ENCODE measurements around the gene LCORL. TPM values are rescaled to one million over a fixed set of nuclear protein-coding genes. Genes with fewer than 3 reads are reported as not detected.

The LCORL gene
- total RNA-seq, 1 experiment from 2014 or later, result 15.5 TPM

DNA sequence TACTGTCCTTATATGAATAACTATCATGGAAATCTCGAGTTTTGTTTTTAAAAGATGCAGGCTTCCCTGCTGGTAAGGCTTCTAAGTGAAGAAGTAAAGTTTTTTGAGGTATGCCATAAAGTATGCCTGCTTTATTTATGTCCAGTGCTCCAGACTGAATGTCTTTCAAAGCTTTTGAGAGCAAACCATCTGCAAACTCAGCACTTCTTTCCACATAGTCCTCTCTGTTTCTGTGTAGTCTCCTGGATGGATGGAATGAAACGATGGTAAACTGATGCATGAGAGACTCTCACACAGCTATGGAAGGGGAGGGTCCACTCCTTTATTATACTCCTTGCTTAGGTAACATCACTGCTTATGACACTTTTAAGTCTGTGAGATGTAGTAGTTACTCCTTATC is 137.0 kb downstream of the LCORL start:
- H4K91ac ChIP-seq (ENCODE audit: insufficient read length, low read depth, low read length), result no peak overlapping the region
- no peak overlapping the region for H3K4me3 Mint-ChIP-seq
- no peaks in the 10 kb centered on the region for H3K9me3 ChIP-seq (ENCODE audit: control insufficient read depth, low read depth, low read length)
- H3K4me1 ChIP-seq (ENCODE audit: insufficient read depth, low read length), result no peaks in the 10 kb centered on the region; the same call in 1 of the 2 replicates
- no peak overlapping the region for H2AK5ac ChIP-seq (ENCODE audit: insufficient read length, low read length)
- H2BK120ac ChIP-seq (ENCODE audit: low read depth, low read length, poor library complexity, severe bottlenecking), result no peak overlapping the region
- H3K14ac ChIP-seq (ENCODE audit: insufficient read depth, low read length), result no peak overlapping the region
- no peak overlapping the region for H2BK15ac ChIP-seq (ENCODE audit: low read depth, low read length)
- H2BK12ac ChIP-seq (ENCODE audit: insufficient read length, low read depth, low read length), result no peak overlapping the region
- no peak overlapping the region for H2BK20ac ChIP-seq (ENCODE audit: low read depth, low read length, poor library complexity, severe bottlenecking)
- no peak overlapping the region for H3K4me2 ChIP-seq (ENCODE audit: insufficient read depth, insufficient read length, low read length)
- no peak overlapping the region for H4K8ac ChIP-seq (replicated peaks; ENCODE audit: insufficient read length, low read depth, low read length)
- H3K23me2 ChIP-seq (ENCODE audit: insufficient read length, low read depth, low read length, poor library complexity, severe bottlenecking), result no peaks in the 10 kb centered on the region
- no peaks in the 10 kb centered on the region for H3K27me3 ChIP-seq (ENCODE audit: insufficient read depth, low read length)
- no peak overlapping the region for H2BK5ac ChIP-seq (ENCODE audit: insufficient read length, low read length)
- no peaks in the 10 kb centered on the region for H3K36me3 Mint-ChIP-seq (ENCODE audit: insufficient read depth in 1 of 3, low read depth in 3 of 3)
- no peak for DNase-seq
- H3K18ac ChIP-seq (ENCODE audit: insufficient read length, low read depth, low read length), result no peak overlapping the region
- H3K27ac ChIP-seq (ENCODE audit: insufficient read length, low read depth, low read length), result no peak overlapping the region
- no peak overlapping the region for H3K56ac ChIP-seq (ENCODE audit: insufficient read length, low read depth, low read length)
- no peak overlapping the region for H3K4ac ChIP-seq (ENCODE audit: low read depth, low read length)
- TF ChIP-seq CTCF (conservative IDR thresholded peaks at IDR 0.05), result no peak
- no CpG with 5 or more reads among the region's 2 CpGs for WGBS (ENCODE audit: extremely low coverage, insufficient read length, low lambda C conversion rate)
- H3T11ph ChIP-seq (ENCODE audit: low read length), result no peak overlapping the region
- no peaks in the 10 kb centered on the region for H3K79me1 ChIP-seq (ENCODE audit: insufficient read depth, low read depth, low read length, poor library complexity, severe bottlenecking)
- no peak overlapping the region for H4K5ac ChIP-seq (ENCODE audit: insufficient read length, low read depth, low read length)
- H3K4me1 Mint-ChIP-seq, result peaks cover 2% of the 10 kb centered on the region in 2 experiments
- no peak overlapping the region for H2AFZ ChIP-seq (ENCODE audit: low read length)
- no peaks in the 10 kb centered on the region for H3K27me3 Mint-ChIP-seq (ENCODE audit: low read depth)
- no peak overlapping the region for H3K27ac Mint-ChIP-seq
- H3K9me3 Mint-ChIP-seq, result no peaks in the 10 kb centered on the region
- H3K79me2 ChIP-seq (ENCODE audit: insufficient read depth, low read length), result no peaks in the 10 kb centered on the region
- no peak overlapping the region for H3K23ac ChIP-seq (ENCODE audit: insufficient read length, low read depth, low read length)
- H3K9ac ChIP-seq (ENCODE audit: extremely low read depth, insufficient read length, low read length), result no peak overlapping the region
- H4K20me1 ChIP-seq (ENCODE audit: control insufficient read depth, insufficient read depth, insufficient read length), result no peaks in the 10 kb centered on the region

Data from H9 (cell line).